GM08714 (cell line): ENCODE results near the gene KHSRP.
"Not testable (repeated sequence)": the region's sequence is repeated elsewhere in the genome, so short reads cannot be mapped to it uniquely, and the experiment has no call there.

Experiments
- H3K4me3 ChIP-seq: fragments of 200-500 bp; sonication (Bioruptor generic); 2 replicates; pipeline ENCODE4 v1.5.1; 2014; ENCODE audit warnings: mild to moderate bottlenecking, low read length, inconsistent platforms
- ZNF274 ChIP-seq: IDR thresholded peaks from 2 replicates; pipeline ENCODE4 v1.6.1; 2012; ENCODE audit warnings: mild to moderate bottlenecking, low read depth, low read length

The KHSRP gene

GRCh38 chr19:6433663-6434062 is 9.1 kb upstream of the KHSRP start, which contains the start of gene SLC25A41:
TSS of gene SLC25A41 (minus strand) at chr19:6433763. CDS start at chr19:6433693, 70 bp downstream.
- no peak within 1 kb of the TSS for H3K4me3 ChIP-seq
- TF ChIP-seq ZNF274: no peak

GRCh38 chr19:6433165-6433564 is 8.6 kb upstream of the KHSRP start:
- no peak overlapping the region for H3K4me3 ChIP-seq
- TF ChIP-seq ZNF274: no peak

GRCh38 chr19:6431891-6432290 is 7.3 kb upstream of the KHSRP start:
- H3K4me3 ChIP-seq: no peak overlapping the region
- TF ChIP-seq ZNF274: no peak

- H3K4me3 ChIP-seq: no peak overlapping the region
- TF ChIP-seq ZNF274: no peak
These were observed 5.0 kb upstream of the KHSRP start for GRCh38 chr19:6429419-6430221.

GRCh38 chr19:6428692-6429418 is 4.2 kb upstream of the KHSRP start:
- not testable (repeated sequence) for H3K4me3 ChIP-seq

GRCh38 chr19:6427131-6427530 is 2.5 kb upstream of the KHSRP start:
- no peak for TF ChIP-seq ZNF274
- H3K4me3 ChIP-seq: no peak overlapping the region

- no peak for TF ChIP-seq ZNF274
- peak overlapping the region; percentile 4; the same call in 1 of the 2 replicates for H3K4me3 ChIP-seq
These were observed 1.4 kb upstream of the KHSRP start for GRCh38 chr19:6425732-6426620.

GRCh38 chr19:6424939-6425731 is 524 bp upstream of the KHSRP start:
- no peak for TF ChIP-seq ZNF274
- peak overlapping the region; percentile 4; the same call in 1 of the 2 replicates for H3K4me3 ChIP-seq

GRCh38 chr19:6423499-6424194 is 964 bp downstream of the KHSRP start:
- H3K4me3 ChIP-seq: peak overlapping the region; percentile 97
- TF ChIP-seq ZNF274: no peak

- TF ChIP-seq ZNF274: no peak
These were observed 3.3 kb downstream of the KHSRP start for GRCh38 chr19:6421075-6422014.

GRCh38 chr19:6418562-6418932 is 6.1 kb downstream of the KHSRP start:
- H3K4me3 ChIP-seq: no peak overlapping the region
- no peak for TF ChIP-seq ZNF274

More at GRCh38 chr19:6421075-6422014, 3.3 kb downstream of the KHSRP start:
- H3K4me3 ChIP-seq: no peak overlapping the region

GRCh38 chr19:6417713-6418561 is 6.7 kb downstream of the KHSRP start:
- no peak overlapping the region for H3K4me3 ChIP-seq
- TF ChIP-seq ZNF274: no peak
